H1 (cell line): ENCODE results near the gene CACNA2D1. TPM values are rescaled to one million over a fixed set of nuclear protein-coding genes. Genes with fewer than 3 reads are reported as not detected.

Experiments used
- ASH2L ChIP-seq: fragments of 200-600, 300-600 bp; sonication (generic); IDR thresholded peaks from one replicate; pipeline ENCODE4 v1.7.1; 2017; ENCODE audit warnings: low read length
- HDAC2 ChIP-seq, 2 experiments: fragments of 300-600 bp in 1 of 2; sonication (generic) in 1 of 2; IDR thresholded peaks; 2 replicates each; pipeline ENCODE4 v1.6.1; 2011 to 2012; ENCODE audit warnings: low read depth in 2 of 2, low read length in 2 of 2, mild to moderate bottlenecking in 2 of 2, moderate library complexity in 2 of 2, borderline replicate concordance in 1 of 2, inconsistent platforms in 1 of 2
- NANOG ChIP-seq: IDR thresholded peaks from 2 replicates; pipeline ENCODE4 v1.6.1; 2011; ENCODE audit warnings: low read length, low read depth, mild to moderate bottlenecking, inconsistent platforms; ENCODE audit not compliant: insufficient read depth, poor library complexity, severe bottlenecking
- POLR2A ChIP-seq, 2 experiments: IDR thresholded peaks; 1 replicate in 1 of 2; 2 replicates in 1 of 2; pipeline ENCODE4 v1.6.1; 2011; ENCODE audit warnings: low read depth in 2 of 2, low read length in 2 of 2, mild to moderate bottlenecking in 2 of 2; ENCODE audit errors: control extremely low read depth in 1 of 2
- RNF2 ChIP-seq: fragments of 200-900, 300-1000 bp; sonication (generic); IDR thresholded peaks from 2 replicates; pipeline ENCODE4 v1.7.1; 2016; ENCODE audit warnings: borderline replicate concordance, low read depth, mild to moderate bottlenecking, antibody characterized with exemption, low read length; ENCODE audit not compliant: poor library complexity, severe bottlenecking; ENCODE audit errors: missing control alignments
- TAF7 ChIP-seq: optimal IDR thresholded peaks from 2 replicates; pipeline ENCODE3; 2011; ENCODE audit warnings: low read depth, mild to moderate bottlenecking, inconsistent platforms, low read length, moderate library complexity, borderline replicate concordance
- polyA plus RNA-seq, 7 experiments: library from polyadenylated mRNA; depleted of rRNA in 3 of 7; stranded (reverse) in 5 of 7; unstranded in 2 of 7; fragments of >200 nt in 5 of 7; fragments of 200-250 nt in 2 of 7; gene quantifications; 1 replicate in 5 of 7; 2 replicates in 1 of 7; 4 replicates in 1 of 7; pipeline versions ENCODE4 v1.2.1 to v1.2.3, GENCODE V29; 2011 to 2013; ENCODE audit warnings: missing spikeins in 2 of 7, mixed read lengths in 2 of 7
- total RNA-seq: library from RNA; stranded (reverse); fragmentation: NEBNext Ultra II Directional; extraction: Animal tissue kit (Norgen Biotek cat#: 25700); gene quantifications from 2 replicates; pipeline ENCODE4 v1.2.1, GENCODE V29; 2021
- TF ChIP-seq, protein P1 (sequence below): IDR thresholded peaks from 2 replicates; pipeline ENCODE4 v1.6.1; 2012; ENCODE audit warnings: inconsistent platforms

The CACNA2D1 gene
- total and polyA plus RNA-seq, 2 of the 8 experiments (the other 6 are each of a cell fraction or from before 2014, with no cell fraction given): 4.3 to 27.3 TPM

DNA sequence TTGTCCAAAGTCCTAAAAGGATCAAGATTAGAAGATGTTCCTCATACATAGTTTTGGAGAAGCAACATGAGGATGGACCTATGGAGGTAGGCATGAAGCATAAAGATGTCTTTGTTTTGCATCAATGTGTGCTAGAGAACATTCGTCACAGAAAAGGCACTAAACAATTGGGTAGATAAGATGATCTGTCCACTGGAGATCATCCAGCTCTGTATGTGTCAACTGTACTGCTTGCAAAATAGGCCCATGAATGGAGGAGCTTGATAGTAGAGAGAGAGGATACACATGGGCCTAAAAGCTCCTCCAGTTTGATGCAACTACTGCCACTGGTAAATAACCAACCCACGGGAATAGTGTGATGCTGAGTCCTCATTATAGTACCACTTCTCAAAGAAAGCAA is 387.3 kb downstream of the CACNA2D1 start (continued):
- TF ChIP-seq RNF2 (no peak), POLR2A (IDR thresholded peaks at IDR 0.05; ENCODE audit: control extremely low read depth in 1 of 2, low read depth in 2 of 2, low read length in 2 of 2) (no peak), NANOG (no peak), TAF7 (no peak), ASH2L (no peak), HDAC2 (IDR thresholded peaks at IDR 0.05; ENCODE audit: borderline replicate concordance in 1 of 2, low read depth in 2 of 2, low read length in 2 of 2) (no peak)
- TF ChIP-seq, protein P1, sequence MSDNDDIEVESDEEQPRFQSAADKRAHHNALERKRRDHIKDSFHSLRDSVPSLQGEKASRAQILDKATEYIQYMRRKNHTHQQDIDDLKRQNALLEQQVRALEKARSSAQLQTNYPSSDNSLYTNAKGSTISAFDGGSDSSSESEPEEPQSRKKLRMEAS: no peak
